Stimulated activated CD4-positive, alpha-beta T cell treated with anti-CD3 and anti-CD28 coated beads, TNF-alpha, amount 100 ng/mL, for 1 hour (primary cell): ENCODE results near the gene C1QTNF5.

Source experiments
- DNase-seq, 3 donors: peaks; one replicate each; pipeline ENCODE4 v3.0.0-alpha.2; 2020; ENCODE audit warnings: low read depth in 3 of 3, low spot score in 1 of 3

The C1QTNF5 gene

DNA sequence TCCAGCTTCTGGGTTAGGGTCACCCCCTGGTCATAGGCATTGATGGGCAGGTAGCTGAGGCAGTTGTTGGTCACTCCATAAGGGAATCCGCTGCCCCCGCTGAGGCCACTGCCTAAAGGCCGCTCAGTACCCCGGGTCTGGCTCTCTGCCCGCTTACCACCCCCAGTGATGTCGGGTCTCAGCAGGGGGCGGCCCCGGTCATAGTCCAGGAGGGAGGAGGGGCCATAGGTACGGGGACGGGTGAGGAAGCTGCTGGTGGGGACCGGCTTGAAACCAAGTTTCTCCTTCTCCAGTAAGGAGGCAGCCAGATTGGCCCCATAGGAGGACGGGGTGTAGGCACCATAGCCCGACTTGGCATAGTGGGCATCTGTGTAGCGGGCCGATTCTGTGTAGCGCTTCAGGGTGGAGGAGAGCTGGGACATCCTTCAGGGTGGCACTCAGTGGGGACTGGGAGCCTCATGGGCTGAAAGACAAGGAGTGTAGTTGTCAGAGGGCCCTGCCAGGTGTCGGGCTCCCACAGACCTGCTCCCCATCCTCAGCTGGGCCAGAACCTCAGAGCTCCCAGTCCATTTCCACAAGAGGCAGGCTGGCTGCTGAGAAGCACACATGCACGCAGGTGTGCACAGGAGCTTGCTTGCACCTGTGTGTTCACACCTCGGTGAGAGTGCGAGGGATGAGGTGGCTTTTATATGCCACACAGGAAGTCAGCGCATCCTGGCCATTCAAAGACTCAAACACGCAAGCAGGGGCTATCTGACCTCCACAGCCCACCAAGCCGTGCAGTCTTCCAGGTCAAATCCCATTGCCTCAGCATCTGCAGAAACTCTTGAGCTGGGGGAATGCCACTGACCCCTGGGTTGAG, 32.6 kb upstream of the C1QTNF5 start:
- no peak for DNase-seq

DNA sequence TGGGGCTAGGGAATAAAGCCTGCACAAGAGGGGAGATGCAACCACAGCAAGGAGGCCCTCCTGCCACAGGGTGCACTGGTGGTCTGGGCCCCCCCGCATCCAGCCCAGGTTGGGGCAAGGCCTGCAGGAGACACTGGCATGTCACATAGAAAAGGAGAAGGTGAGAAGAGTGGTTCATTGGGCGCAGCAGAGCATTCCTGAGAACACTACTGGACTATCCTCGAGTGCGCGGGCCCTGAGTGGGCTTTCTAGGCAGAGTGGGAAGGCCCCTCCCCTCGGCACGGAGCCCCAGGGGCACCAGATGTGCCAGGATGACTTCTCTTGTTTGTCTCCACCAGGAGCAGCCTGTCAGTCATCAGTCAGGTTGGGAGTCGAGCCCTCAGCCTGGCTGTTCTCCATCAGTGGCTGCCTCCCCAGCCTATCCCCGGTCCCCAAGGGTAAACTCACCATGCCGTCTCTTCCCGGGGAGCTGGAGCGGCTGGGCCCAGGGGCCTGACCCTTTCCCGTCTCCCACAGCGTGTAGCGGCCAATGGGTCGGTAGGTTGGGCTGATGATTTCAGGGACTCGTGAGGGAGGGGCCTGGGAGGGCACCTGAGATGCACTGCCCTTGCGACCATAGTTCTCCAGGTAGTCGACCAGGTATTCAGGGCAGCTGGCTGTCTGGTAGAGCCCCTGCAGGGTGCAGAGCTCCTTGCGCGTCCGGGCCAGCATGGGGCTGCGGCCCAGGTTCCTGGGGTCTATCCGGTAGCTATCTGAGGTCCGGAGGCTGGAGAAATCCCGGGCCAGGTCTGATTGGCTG, 31.8 kb upstream of the C1QTNF5 start:
- DNase-seq = no peak

DNA sequence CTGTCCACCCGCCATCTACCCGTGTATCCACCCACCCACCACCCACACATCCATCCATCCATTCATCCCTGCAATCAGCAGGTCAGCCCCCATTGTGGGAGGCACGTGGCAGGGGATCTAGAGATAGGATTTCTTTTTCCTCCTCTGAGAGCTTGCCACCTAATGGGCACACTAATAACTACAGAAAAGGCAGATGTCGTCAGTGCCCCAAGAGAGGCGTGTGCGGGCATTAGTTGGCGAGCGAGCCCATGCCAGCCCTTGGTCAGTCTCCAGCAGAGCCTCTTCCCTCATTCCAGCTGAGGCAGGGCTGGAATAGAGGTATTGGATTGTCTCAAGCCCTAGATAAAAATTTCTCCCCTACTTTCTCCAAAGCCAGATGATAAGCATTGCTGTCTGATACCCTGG, 31.1 kb upstream of the C1QTNF5 start:
- no peak for DNase-seq

DNA sequence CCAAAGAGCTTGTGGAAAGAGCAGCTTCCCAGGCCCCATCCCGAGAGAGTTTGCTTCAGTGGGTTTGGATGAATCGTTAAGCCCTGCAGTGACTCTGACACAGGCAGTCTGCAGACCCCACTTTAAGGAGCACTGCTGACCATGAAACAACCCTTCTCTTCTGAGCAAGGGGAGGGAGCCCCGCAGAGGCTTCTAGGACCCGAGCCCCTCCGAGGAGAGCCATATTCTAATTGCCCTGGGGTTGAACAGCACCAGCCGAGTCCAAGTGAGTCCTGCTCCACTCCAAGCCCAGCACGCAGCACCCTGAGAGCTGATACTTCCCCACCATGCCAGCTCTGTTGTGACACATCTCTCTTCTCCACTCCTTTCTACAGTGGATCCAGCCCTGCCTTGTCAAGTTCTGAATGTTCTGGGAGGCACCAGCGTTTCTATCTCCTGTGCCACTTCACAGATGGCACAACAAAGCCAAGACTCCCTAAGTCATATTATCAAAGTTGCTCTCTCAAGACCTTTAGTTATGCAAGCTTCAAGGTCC, 30.5 kb upstream of the C1QTNF5 start:
- no peak for DNase-seq

DNA sequence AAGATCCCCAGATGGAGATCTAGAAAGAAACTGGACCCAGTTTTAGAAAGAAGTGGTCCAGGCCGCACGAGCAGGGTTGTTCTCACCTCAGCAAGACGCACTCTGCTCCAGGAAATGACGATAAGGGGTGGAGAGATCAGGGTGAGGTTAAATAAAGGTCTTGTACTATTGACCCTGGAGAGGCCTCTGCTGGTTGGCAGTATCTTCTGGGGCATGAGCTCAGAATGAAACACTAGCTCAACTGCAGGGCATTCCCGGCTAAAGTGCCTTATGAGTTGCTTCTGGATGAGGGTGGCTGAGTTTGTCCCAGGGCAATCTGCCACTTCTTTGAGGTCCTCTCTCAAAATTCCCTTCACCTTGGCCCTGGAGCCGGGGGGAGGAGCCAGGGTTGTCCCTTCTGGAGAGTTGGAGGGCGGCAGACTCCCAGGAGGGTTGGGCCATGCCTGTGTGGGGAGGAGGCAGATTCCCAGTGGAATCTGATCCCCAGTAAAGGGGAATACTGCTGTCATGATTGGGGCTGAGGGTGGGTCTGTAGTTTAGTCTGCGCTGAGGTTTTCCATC, 29.9 kb upstream of the C1QTNF5 start:
- DNase-seq = no peak

DNA sequence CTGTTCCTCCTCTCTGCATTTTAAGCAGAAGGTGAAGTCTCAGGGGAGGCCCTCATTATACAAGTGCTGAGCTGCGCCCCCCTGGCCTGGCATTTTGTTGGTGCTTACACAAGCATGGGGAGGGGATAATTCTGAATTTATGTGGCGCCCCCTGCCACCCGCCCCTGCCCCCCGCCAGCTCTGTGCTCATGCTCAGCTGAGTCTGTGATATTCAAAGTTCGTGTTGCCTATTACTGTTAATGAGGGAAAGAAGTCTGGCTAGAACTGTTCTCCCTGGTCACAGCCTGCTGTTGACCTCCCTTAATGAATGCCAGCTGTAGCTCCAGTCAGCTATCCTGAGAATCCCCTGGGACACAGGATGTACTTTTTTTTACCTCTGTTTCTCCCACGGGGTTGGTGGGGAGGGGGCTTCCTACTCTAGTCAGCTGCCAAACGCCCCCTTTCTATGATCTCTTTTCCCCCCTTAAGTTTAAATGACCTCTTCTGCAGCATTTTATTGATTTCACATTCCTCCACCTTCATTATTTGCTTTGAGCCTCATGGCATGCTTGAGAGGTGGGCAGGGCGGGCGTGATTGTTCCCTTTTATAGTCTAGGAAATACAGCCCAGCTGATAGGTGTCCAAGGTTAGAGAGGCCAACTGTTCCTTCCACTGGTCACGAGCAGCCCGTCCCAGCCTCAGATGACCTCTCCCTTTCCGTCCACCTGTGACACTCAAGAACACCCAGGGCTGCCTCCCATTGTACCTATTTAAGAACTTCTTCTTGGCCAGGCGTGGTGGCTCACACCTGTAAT, 28.6 kb upstream of the C1QTNF5 start:
- no peak for DNase-seq

DNA sequence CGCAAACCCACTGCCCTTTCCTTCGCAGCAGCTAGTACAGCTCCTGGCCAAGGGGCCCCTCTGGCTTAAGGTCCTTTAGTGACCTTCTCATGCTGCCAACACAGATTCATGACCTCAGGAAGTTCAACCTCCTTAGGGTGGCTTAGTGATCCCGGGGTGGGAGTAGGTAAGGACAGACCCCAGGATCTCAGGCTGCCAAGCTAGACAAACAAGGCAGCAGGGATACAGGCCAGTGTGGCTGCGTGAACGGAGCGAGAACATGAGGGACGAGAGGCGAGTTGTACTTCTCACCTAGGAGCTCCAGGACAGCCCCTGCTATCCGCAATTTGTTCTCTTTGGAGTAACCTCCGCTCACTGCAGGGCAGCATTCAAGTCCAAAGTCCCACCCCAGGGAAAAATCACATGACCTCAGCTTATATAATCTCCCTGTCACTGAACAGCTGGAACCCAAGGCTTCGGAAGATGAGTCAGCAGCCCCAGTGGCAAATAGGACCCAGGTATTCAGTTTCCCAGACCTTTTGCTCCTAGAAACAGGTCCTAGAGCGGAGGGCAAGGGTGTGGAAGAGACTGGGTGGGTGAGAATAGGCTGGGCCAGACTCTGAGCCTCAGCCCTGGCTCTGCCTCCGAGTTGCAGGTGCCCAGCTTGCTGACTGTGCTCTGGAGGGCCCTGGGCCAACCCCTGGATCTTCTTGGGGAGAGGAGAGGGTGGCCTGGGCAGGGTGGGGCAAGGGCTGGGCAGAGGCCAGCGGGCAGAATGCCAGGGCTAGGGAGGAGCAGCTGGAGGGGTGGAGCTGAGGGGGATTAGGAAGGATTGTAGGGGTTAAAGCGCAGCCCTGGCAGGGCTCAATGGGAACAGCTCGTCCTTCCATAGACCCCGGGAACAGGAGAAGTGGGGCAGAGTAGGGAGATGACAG, 27.7 kb upstream of the C1QTNF5 start:
- no peak for DNase-seq

DNA sequence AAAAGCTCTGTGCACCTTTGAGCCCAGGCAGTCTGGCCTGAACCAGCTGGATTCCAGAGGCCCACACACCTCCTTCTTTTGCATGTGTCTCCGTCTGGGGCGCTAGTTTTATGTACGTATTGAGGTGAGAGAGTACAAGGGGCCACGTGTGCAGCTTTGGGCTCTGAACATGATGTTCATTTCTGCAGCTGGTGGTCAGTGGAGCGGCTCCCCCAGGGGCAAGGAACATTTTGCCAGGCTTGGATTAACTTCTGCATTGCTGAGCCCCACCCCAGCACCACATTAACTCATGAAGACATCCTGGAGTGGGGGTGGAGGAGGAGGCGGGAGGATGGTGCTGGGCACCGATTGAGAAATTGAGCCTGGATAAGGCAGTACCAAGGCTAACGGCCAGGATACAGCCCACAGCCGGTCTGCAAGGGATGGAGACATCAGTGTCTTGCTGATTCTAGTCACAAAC, 27.0 kb upstream of the C1QTNF5 start:
- no peak for DNase-seq

DNA sequence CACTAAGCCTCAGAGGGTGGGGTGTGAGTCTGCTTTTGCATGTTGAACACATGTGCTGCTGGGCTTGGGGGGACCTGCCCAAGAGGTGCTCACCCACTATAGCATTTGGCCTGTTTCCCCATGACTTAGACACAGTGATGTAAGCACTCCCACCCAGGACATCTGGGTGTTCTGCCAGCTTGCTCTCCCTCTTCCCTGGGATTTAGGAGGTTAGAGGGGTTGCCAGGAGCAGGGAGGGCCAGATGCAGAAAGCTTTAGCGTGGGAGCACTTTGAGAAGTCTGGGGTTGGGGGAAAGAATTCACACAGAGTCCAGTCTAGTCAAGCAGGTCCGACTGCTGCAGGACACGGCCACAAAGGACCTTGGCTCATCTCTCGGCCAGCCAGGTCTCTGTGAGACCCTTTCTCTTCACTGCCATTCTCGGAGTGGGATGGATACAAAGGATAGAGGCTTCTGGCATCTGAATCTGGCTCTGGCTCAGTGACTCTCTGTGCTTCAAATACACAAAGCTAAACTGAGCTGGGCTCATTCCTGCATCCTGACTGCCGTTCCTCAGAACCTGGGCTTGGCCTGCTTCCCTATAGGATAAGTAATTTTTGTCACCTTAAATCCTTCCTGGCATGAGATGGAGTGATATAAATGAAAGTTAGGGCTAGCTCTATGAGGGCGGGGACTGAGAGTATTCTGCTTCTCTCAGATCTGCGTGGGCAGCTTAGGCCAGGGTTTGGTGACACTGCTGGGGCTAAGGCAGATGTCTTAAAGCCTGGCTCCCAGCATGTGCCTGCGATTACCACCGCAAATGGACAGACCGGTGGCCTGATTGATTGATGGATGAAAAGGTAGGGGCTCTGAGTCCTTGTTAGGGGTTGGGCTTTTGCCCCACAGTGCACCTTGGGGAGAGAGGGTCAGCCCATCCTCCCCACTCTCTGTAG, 26.3 kb upstream of the C1QTNF5 start:
- no peak for DNase-seq

DNA sequence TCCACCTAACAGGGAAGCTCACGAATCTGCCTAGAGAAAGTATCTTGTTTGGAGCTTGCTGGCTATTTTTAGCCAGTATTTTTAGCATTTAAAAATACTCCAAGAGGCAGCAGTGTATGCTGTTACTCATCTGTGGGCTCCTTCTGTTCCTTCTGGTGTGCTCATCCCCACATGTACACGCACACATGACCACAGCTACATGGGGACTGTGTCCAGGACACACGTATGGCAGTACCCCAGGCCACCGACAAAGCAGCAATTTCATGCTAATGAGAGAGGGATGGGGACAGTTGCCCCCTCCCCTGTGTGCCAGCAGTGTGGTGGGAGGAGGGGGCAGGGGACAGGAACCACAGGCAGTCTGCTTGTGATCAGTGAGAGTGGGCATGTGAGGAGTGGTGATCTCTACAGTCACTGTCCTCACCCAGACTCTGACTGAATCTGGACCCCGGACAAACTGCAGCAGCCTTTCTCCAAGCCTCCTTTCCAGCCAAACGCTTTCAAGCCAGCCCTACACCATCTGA, 24.4 kb upstream of the C1QTNF5 start:
- no peak for DNase-seq

DNA sequence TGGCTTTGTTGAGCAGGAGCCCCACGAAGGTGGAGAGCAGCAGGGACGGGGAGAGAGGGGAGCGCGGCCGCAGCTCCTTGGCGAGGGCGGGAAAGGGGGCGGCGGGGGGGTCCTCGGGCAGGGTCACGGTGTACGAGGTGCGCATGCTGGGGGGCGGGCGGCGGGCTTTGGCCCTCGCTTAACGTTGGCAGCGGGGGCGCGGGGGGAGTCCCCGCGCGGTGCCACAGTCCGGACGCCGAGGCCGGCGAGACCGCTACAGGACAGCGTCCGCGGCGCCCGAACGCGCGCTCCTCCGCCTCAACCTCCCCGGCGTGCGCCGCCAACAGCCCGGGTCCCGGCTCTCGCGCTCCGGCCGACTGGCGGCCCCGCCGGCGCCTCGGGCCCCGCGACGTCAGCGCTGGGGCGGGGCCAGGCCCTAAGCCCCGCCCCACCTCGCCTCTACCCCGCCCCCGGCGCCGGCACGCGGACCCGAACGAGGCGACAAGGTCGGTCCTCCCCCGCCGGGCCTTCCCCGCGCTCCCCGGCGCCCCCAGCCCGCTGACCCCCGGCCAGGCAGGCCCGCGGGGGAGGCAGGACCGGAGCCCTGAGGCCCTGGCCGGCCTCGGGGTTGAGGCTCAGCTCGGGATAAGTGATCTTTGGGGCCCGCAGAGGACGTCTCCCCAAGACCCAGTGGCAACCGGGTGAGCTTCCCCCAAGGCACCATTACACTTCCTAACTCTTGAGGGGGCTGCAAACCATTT, 23.3 kb upstream of the C1QTNF5 start:
- peak in 2 of 3 donors; percentile 21 to 52 for DNase-seq

DNA sequence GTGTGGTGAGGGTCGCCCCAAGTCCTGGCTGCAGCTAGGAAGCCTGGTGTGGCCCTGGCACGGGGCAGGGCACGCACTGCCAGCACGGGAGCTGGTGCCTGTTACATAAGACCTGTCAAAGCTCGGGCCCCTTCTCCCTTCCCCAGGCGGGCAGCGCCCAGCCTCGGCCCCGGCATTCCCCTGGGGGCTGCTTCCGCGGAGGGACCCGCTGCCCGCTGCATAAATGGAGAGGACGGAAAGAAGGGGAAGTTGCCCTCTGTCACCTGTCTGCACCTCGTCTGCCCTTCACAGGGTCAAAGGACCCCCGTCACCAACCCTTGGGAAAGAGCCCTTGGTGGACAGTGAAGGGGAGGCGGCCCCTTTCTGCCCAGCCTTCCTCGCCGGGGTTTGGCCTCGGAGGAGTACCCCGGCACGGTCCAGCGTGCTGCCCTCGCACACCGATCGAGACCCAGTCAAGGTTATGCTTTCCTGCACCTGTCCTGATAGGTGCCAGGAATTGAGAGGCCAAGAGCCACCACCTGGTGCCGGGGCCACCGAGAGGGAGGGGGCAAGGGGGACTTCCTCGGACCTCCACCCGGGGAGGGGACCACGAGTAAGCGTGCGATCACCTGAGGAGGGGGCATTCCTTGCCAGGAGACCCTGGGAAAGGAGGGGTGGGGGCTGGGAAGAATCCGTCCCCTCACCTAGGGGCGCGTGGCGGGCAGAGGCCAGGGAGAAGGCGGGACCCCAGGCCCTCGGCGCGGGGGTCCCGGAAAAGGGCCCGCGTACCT, 22.6 kb upstream of the C1QTNF5 start:
- DNase-seq = no peak

DNA sequence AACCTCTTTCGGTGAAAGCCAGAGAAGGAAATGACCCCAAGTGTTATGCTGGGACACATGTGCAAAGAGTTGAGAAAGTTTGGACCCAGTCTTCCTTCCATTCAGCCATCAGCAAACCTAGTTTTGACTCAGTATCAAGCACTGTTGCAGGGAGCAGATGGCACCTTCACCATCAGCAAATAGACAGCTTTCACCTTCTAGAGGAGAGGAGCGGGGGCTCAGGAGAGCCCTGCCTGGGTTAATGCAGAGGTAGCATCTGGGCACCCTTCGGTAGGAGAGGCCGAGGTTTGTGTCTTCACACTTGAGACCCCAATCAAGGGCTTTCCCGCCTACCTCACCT, 22.0 kb upstream of the C1QTNF5 start:
- DNase-seq = no peak

DNA sequence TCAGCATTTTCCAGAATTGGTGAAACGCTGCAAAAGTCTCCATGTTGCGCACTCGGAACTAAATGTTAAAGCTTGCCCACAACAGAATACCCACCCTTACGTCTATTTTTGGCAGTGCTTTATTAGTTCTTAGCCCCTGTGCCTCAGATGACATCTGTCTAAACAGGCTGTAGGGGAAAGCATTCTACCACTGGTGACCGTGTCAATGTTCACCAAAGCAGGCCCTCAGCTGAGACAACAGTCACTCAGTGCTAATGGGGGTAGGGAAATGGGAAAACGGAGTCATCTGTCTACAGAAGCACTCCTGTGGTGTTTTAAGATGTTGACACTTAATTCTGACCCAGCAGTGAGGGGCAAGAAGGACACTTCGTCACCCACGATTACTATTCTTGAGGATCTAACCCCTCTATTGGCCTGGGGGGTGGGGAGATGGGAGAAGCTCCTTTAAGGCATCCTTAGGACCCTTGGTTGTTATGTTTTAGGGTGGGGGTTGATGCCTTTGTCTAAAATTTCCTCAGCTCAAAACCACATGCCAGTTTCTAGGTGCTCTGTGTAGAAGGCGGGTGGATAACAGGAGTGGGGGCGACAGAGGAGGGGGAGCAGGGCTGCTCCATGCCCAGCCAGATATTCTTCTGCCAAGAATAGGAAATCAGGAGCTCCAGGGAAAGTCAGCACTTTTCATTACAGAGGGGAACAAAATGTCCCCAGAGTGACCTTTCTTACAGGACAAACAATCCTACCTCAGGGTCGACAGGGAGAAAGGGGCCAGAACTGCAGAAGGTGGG, 21.4 kb upstream of the C1QTNF5 start:
- DNase-seq = no peak

DNA sequence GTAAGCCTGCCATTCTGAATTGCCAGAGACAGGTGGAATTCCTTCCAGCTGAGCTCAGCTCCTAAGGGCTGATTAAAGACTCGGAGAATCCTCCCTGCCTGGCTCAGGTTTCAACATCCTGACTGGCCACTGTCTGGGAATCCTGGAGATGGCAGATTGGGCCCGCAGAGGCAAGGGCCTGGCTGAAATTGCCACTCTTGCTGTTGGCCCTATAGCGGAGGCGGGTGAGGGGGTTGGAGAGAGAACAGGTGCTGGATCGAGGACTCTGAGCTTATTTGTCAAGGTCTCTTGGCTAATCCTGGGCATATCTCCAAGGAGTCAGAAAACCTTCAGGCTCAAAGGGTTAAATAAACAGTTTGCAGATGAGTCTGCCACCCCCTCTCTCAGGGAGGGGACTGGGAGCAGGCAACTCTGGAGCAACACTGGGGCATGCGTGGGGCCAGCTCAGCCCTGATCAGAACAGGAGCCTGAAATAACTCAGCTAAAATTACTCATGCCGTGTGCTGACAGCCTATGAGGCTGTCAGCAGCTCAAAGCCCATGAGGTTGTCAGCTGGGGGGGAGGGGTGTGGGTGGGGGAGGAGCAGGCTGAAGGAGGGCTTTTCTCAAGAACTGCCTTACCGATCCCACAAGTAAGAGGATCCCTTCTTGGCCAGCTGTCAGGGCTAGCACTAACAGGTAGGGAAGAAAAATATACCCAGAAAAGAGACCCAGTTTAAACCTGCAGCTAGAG, 20.5 kb upstream of the C1QTNF5 start:
- no peak for DNase-seq
